Progenitor cell of endocrine pancreas (in vitro differentiated cells): Measurements from ENCODE around the gene PHOX2A. TPM values are rescaled to one million over a fixed set of nuclear protein-coding genes. Genes with fewer than 3 reads are reported as not detected.

ENCODE experiments used
- DNase-seq: peaks from one replicate; pipeline ENCODE4 v3.0.0; 2021; ENCODE audit warnings: low spot score; ENCODE audit not compliant: unreplicated experiment
- H3K27ac Mint-ChIP-seq: 2 replicates; pipeline ENCODE4 v1.8.0; 2021; ENCODE audit warnings: mild to moderate bottlenecking, moderate library complexity, mixed read lengths
- H3K27me3 Mint-ChIP-seq: 2 replicates; pipeline ENCODE4 v1.8.0; 2021; ENCODE audit warnings: mixed read lengths
- H3K36me3 Mint-ChIP-seq: 2 replicates; pipeline ENCODE4 v1.8.0; 2022; ENCODE audit warnings: mixed read lengths; ENCODE audit not compliant: insufficient read depth
- H3K4me1 Mint-ChIP-seq: 2 replicates; pipeline ENCODE4 v1.8.0; 2021; ENCODE audit warnings: low read depth, mixed read lengths
- H3K4me3 Mint-ChIP-seq: 2 replicates; pipeline ENCODE4 v1.8.0; 2021; ENCODE audit warnings: low read depth, mild to moderate bottlenecking, moderate library complexity, mixed read lengths
- H3K9me3 Mint-ChIP-seq: 2 replicates; pipeline ENCODE4 v1.8.0; 2021; ENCODE audit warnings: low read depth, mixed read lengths
- total RNA-seq: library from RNA; stranded (reverse); gene quantifications from 2 replicates; pipeline ENCODE4 v1.2.1, GENCODE V29; 2021
- TF ChIP-seq, protein P1 (sequence below): fragments of 200-600 bp; sonication (generic); IDR thresholded peaks from one replicate; pipeline ENCODE4 v1.5.0; 2021; ENCODE audit warnings: antibody characterized with exemption, mild to moderate bottlenecking; ENCODE audit not compliant: unreplicated experiment

Gene PHOX2A
- total RNA-seq, 1 donor from 2014 or later: not detected

DNA sequence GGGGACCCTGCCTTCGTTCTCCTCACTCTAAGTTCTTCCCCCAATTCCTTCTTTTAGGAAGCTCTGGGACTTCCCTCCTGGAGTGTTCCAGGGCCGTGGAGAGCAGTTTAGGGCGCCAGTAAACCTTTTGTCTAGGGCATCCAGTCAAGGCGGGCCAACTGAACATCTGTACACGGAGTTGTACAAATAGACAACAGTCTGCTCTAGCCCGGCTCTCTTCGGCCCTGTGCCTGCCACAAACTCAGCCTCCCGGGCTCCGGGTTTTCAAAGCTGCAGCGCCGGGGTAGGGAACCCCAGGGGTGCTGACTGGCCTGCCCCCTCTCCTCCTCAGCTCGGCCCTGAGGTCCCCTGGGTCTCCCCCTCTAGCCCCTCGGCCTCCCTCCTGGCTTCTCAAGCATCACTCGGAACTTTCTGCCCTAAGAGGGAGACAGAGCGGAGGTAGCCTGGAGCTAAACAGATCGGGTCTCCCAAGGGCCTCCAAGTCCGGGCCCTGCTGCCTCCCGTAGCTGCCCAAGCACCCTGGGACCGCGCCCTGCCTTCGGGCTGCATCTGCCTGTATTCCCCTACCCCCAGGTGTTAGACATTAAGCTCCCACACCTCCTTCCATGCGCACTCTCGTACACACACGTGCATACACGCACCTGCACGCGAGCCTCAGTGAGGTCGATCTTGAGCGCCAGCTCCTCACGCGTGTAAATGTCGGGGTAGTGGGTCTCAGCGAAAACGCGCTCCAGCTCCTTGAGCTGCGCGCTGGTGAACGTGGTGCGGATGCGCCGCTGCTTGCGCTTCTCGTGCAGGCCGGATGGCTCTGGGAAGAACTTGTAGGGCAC lies 3.3 kb downstream of the PHOX2A start:
- Mint-ChIP-seq H3K36me3 (peaks cover 11% of the 10 kb centered on the region), H3K27me3 (peaks cover 47% of the 10 kb centered on the region), H3K27ac (no peak overlapping the region), H3K9me3 (no peaks in the 10 kb centered on the region), H3K4me3 (peak overlapping the region; percentile 66), H3K4me1 (peaks cover 14% of the 10 kb centered on the region)
- DNase-seq: no peak
- TF ChIP-seq, protein P1, sequence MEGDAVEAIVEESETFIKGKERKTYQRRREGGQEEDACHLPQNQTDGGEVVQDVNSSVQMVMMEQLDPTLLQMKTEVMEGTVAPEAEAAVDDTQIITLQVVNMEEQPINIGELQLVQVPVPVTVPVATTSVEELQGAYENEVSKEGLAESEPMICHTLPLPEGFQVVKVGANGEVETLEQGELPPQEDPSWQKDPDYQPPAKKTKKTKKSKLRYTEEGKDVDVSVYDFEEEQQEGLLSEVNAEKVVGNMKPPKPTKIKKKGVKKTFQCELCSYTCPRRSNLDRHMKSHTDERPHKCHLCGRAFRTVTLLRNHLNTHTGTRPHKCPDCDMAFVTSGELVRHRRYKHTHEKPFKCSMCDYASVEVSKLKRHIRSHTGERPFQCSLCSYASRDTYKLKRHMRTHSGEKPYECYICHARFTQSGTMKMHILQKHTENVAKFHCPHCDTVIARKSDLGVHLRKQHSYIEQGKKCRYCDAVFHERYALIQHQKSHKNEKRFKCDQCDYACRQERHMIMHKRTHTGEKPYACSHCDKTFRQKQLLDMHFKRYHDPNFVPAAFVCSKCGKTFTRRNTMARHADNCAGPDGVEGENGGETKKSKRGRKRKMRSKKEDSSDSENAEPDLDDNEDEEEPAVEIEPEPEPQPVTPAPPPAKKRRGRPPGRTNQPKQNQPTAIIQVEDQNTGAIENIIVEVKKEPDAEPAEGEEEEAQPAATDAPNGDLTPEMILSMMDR: no peak

DNA sequence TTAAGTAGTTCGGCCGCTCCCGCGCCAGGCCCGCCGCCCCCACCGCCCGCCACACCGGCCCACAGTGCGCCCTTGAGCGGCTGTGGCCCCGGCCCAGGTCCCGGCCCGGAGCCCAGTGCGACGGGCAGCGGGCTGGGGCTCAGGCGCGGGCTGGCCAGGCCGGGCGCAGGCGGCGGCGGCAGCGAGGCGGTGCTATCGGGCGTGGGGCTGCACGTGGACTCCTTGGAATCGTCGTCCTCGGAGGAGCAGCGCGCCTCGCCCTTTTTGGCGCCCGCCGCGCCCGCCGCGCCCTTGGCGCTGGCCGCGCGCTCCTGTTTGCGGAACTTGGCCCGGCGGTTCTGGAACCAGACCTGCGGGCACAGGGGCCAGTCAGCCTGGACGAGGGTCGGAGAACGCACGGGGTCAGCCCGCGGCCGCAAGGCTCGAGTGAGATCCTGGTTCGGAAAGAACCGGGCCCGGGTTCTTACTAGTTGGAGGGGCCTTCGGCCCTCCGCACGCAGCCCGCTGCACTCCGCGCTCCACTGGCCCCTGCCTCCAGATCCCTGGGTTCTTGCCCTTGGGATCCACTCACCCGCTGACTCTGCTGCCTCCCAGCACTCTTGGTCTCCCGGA lies 4.0 kb downstream of the PHOX2A start:
- TF ChIP-seq, protein P1: no peak
- DNase-seq: no peak
- H3K4me3 Mint-ChIP-seq: peak overlapping the region; percentile 66
- H3K27ac Mint-ChIP-seq: no peak overlapping the region
- H3K27me3 Mint-ChIP-seq: peaks cover 47% of the 10 kb centered on the region
- H3K4me1 Mint-ChIP-seq: peaks cover 14% of the 10 kb centered on the region
- H3K9me3 Mint-ChIP-seq: no peaks in the 10 kb centered on the region
- H3K36me3 Mint-ChIP-seq: peaks cover 11% of the 10 kb centered on the region

DNA sequence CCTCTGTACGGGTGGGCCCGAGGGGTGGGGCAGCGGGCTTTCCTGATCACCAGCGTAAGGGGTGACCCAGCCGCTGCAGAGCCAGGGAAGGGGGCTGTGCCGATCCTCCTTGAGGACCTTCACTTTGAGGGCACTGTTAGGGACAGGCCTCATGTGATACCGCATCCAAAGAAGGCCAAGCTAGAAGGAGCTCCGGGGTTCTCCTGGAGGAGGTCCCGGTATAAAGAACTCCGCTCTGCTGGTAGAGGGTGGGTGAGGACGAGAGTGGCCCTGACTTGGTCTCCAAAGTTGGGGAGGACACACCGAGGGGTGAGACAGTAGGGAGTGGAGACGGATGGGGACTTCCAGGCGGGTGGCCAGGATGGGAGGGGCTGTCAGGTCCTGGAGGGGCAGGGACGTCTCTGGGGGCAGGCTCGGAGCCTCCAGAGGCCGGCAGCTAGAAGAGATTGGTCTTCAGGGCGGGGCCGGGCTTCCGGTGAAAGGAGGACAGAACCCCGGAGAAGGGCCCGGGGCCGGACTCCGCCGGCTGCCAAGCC lies 4.6 kb downstream of the PHOX2A start:
- Mint-ChIP-seq H3K9me3 (no peaks in the 10 kb centered on the region), H3K4me3 (peak overlapping the region; percentile 64)

DNA sequence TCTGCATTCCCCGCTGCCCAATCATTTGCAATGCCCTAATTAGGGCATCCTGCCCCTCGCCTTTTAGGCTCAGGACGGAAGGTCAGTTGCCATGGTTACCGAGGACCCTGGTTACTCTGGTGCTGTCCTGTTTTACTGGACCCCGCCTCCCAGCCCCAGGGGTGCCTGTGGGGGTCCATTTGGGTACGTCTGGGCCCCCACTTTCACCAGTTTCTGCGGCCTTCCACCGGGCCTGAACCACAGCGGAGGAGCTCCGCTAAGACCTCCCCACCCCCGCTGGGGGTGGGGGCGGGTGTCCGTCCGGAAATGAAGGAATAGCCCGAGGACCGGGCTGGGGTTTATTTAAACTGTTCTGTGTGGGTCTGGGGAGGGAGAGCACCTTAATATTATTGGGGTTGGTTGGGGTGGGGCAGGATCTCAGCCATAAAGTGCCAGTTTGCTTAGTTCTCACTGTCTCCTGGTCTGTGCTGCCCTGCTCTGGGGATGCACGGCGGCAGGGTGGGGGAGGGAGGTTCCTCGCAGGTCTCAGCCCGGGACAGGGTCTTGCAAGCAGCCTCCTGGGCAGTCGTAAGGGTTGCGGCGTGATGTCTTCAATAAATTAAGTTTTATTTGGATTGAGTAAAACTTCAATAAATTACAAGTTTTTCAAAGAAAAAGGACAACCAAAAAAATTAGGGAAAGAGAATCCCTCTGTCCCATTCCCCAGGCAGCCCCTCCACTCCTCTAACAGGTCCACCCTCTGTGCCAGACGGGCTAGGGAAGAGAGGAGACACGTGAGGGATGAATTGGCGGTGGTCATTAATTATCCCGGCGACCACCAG lies 5.3 kb downstream of the PHOX2A start:
- peaks cover 47% of the 10 kb centered on the region for H3K27me3 Mint-ChIP-seq
- TF ChIP-seq, protein P1: no peak
- DNase-seq: no peak
- peaks cover 9% of the 10 kb centered on the region for H3K4me1 Mint-ChIP-seq
- peak overlapping the region; percentile 14 for H3K4me3 Mint-ChIP-seq
- H3K27ac Mint-ChIP-seq: peak overlapping the region; percentile 69
- no peaks in the 10 kb centered on the region for H3K9me3 Mint-ChIP-seq
- peaks cover 21% of the 10 kb centered on the region for H3K36me3 Mint-ChIP-seq

More for the DNA sequence above, 4.6 kb downstream of the PHOX2A start:
- DNase-seq: no peak
- TF ChIP-seq, protein P1: no peak
- Mint-ChIP-seq H3K4me1 (peaks cover 9% of the 10 kb centered on the region), H3K27me3 (peaks cover 47% of the 10 kb centered on the region), H3K36me3 (peaks cover 15% of the 10 kb centered on the region), H3K27ac (no peak overlapping the region)

DNA sequence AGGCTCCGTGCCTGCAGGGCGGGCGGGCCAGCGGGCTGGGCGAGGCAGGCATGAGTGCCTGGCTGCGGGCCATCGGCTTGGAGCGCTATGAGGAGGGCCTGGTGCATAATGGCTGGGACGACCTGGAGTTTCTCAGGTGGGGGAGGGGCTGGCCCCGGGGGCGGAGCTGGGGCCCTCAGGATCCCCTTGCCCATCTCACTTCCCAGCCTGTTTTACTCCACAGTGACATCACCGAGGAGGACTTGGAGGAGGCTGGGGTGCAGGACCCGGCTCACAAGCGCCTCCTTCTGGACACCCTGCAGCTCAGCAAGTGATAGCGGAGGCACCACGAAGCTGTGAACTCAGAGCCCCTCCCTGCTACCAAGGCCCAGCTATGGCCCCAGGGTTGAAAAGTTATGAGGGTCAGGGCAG lies 5.9 kb downstream of the PHOX2A start:
- Mint-ChIP-seq H3K27me3 (peaks cover 41% of the 10 kb centered on the region), H3K4me3 (no peak overlapping the region)

More for the DNA sequence above, 5.9 kb downstream of the PHOX2A start:
- Mint-ChIP-seq H3K4me1 (peaks cover 8% of the 10 kb centered on the region), H3K9me3 (no peaks in the 10 kb centered on the region), H3K36me3 (peaks cover 24% of the 10 kb centered on the region), H3K27ac (no peak overlapping the region)
- TF ChIP-seq, protein P1: peak; percentile 79
- peak; percentile 64 for DNase-seq
